GM21423 (cell line): ENCODE measurements around the gene TMCC1.
A peak's percentile ranks its signal among the peaks of the same experiment; 100 is the strongest.
"Not testable (repeated sequence)": the region's sequence is repeated elsewhere in the genome, so short reads cannot be mapped to it uniquely, and the experiment has no call there.

Experiments used
- ATAC-seq: cut with Tn5 transposase; IDR thresholded peaks from one replicate; pipeline ENCODE4 v1.9.1; 2021; ENCODE audit warnings: mild to moderate bottlenecking, moderate library complexity; ENCODE audit not compliant: unreplicated experiment

The TMCC1 gene

DNA sequence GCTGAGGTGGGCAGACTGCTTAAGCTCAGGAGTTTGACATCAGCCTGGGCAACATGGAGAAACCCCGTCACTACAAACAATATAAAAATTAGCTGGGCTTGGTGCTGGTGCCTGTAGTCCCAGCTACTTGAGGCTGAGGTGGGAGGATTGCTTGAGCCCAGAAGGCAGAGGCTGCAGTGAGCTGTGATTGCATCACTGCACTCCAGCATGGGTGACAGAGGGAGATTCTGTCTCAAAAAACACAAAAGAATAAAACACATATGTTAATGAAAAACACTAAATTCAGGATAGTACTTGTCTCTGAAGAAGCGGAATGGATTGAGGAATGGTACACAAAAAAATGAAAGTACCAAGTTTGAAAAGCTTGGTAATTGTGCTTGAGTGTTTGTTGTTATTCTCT lies 159.1 kb downstream of the TMCC1 start:
- ATAC-seq = no peak

DNA sequence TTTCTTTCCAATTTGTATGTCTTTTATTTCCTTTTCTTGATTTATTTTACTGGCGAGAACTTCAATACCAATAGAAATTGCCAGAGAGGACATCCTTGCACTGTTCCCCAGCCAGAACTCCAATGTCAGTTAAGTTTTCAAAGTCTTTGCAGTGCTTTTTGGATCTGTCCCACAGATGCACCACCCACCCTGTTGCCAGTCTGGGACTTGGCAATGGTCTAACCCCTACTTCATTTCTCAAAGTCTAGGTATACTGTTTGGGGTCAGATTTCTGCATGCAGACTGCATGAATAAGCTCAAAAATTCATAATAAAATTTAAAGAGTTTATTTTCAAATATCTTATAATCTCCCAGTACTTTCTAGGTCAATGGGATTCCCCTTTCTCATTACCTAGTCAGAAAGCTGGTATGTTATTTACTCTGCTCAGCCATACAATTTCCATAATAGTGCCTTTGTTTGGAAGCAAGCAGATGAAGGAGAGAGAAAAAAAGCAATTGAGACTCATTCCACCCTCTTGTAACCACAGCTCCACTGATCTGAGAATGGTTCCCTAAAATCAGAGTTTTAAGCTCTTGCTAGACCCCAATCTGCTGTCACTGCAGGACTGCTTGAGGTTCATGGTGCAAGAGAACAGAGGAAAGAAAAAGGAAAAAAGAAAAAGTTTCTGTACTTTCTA lies 161.2 kb downstream of the TMCC1 start:
- no peak for ATAC-seq

- no peak for ATAC-seq
These were observed 165.8 kb downstream of the TMCC1 start for GRCh38 chr3:129727707-129728106.

DNA sequence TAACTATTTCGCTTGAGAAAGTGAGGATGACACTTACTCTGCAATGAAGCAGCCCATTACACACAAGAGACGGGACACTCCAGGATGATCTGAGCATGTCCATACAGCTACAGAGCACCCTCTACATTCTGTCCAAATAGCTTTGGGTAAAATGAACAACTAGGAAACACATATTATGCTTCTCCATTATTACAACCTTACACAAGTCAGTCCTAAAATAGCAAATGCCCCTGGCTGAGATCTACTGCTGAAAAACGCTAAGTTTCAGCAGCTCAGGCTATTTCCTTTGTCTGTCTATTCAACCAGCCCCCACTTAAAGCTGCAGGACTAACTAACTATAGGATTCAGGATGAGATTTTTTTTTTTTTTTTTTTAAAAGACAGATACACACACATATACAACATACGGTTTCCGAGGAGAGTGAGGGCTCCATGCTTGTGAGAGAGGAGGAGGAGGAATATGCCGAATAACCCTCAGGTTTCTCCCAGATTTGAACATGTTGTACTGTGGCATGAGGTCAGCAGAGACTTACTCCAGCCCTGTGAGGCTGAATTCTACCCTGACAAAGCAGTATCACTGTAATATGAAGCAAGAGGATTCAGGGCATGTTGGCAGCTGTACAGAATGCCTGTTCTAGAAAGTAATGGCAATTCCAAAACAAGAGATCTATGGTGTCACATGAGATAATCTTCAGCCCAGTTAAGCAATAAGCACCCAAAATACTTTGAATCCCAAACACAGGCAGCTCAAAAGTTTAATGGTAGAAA lies 169.8 kb downstream of the TMCC1 start:
- no peak for ATAC-seq

GRCh38 chr3:129722527-129722926 lies 171.0 kb downstream of the TMCC1 start:
- ATAC-seq = no peak

DNA sequence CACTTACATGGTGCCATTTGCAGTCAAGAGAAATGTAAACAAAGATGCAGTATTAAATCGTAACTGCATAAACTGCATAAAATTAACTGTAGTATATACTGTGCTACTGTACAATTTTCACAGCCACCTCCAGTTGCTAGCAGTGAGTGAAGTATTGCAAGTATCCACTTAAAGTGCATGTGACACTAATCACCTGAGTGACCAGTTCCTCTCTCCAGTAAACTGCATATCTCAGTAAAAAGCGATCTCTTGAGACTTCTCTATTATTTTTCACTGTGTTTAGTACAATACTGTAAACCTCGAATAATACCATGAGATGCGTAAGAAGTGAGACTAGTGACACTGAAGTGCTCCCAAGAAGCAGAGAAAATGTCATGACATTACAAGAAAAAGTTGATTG lies 175.3 kb downstream of the TMCC1 start:
- ATAC-seq = no peak

GRCh38 chr3:129715854-129716253 lies 177.7 kb downstream of the TMCC1 start:
- no peak for ATAC-seq

DNA sequence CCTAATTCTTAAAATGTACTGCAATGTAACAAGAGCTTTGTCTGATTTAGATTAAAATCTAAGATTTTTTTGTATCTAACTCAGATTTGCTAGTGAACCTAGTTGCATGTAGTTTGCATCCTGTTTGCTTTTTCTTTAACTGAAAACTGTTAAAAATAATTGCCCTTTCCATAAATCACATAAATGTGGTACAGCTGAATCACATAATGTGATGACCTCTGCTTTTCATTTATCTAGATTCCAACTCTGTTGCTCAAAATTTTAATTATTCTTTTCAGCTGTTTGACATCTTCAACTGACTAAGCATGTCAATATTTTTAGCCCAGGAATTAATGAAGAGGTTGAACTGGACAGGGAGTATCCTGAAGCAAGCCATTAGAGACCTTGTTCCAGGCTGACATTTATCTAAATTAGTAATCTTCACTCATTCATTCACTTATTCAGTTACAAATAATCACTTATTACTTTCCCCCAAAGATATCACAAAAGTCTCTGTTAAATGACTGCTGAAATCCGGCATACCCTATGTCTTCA lies 185.1 kb downstream of the TMCC1 start:
- no peak for ATAC-seq

- ATAC-seq = no peak
These were observed 188.2 kb downstream of the TMCC1 start for GRCh38 chr3:129705274-129705673.

DNA sequence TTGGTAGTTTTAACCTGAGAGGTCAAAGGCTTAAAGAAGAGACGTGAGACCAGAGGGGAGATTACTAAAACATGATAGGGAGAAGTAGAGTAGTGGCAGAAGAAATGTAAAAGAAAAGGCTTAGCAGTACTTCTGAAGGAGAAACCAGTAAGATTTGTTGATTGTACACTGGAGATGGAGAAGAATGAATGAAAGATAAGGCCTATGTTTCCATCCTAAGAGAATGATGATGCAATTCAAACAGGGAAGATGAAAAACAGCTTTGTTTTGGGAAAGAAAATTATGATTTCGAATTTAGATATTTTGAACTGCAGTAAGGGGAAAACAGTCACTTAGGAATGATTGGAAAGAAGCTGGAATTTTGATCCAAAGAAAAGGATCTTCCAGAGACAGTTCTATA lies 189.6 kb downstream of the TMCC1 start:
- ATAC-seq = no peak

DNA sequence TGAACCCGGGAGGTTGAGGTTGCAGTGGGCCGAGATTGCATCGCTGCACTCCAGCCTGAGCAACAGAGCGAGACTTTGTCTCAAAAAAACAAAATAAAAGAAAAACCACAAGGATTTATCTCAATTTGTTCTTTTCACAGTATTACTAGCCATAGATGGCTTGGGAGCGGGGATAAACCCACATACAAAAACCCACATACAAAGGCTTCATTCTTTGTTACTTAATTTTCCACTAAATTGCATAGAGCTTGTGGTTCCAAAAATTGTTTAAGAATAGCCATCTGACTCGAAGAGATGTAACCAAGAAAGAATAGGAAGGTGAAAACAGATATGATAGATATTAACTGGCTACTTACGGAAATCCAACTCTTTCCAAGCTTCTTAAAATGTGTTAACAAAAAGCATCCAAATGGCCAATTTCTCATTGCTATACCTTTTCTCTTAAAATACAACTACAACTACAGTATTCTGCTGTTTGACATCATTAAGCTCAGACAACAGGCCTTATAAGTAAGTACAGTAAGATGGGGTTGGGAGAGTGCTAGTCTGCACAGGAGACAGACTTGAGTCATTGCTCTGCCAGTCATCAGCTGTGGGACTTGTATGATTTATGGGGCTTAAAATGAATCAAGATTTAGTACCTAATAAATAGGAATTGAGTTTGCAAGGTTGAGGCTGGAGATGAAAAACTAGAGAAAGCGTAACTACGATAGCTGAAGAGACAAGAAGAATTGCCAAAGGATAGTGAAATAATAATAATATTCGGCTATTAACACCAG lies 190.4 kb downstream of the TMCC1 start:
- no peak for ATAC-seq

DNA sequence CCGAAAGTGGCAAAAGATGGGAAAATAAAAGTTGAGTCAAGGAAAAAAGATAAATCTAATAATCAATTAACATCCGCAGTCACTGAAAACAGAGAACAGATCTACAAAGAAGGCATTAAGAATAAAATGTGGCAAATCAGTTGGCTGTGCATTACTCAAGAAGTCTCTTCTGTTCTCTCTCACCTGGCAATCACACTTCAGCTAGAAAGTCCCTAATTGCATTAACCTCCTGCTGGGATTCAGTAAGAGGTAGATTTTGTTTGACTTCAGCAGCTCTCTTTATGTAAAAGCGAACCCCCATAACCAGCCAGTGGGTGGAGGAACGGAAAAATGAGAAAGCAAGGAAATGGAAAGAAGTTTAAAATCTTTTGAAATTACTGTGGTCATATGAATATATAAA lies 192.3 kb downstream of the TMCC1 start:
- ATAC-seq = no peak

- no peak for ATAC-seq
These were observed 193.9 kb downstream of the TMCC1 start for GRCh38 chr3:129699612-129700011.

- no peak for ATAC-seq
These were observed 194.3 kb downstream of the TMCC1 start for GRCh38 chr3:129699199-129699598.

- no peak for ATAC-seq
These were observed 196.1 kb downstream of the TMCC1 start for GRCh38 chr3:129697229-129697969.

GRCh38 chr3:129696430-129696829 lies 197.1 kb downstream of the TMCC1 start:
- ATAC-seq = not testable (repeated sequence)

GRCh38 chr3:129695230-129695629 lies 198.3 kb downstream of the TMCC1 start:
- no peak for ATAC-seq

DNA sequence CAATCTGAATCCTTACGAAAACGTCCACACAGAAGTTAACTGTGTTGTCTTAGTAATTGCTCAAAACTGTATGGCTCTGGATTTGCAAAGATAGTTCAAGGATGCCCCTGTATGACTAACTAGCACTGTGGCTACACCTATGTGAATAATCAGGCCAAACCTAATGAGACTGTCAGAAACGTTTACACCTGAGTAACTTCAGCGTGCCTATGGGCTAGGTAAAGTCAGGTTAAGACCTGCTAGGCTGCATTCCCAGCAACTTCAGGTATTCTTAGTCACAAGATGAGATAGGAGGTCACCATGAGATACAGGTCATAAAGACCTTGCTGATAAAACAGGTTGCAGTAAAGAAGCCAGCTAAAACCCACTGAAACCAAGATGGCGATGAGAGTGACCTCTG lies 199.3 kb downstream of the TMCC1 start:
- no peak for ATAC-seq

DNA sequence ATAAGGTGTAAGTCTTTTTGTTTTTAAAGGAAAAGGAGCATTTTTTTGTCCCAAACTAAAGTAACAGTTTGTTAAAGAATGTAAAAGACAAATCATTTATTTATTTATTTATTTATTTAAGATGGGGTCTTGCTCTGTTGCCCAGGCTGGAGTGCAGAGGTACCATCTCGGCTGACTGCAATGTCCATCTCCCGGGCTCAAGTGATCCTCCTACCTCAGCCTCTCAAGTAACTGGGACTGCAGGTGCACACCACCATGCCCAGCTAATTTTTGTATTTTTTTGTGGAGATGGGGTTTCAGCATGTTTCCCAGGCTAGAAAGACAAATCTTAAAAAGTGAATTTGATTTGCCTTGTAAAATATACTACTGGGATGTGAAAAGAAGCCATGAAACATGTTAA lies 200.8 kb downstream of the TMCC1 start:
- ATAC-seq = no peak

- no peak for ATAC-seq
These were observed 202.5 kb downstream of the TMCC1 start for GRCh38 chr3:129690963-129691362.

GRCh38 chr3:129690406-129690805 lies 203.1 kb downstream of the TMCC1 start:
- peak; percentile 81 for ATAC-seq
